ENCODE results near the gene IGF2R.

Gene IGF2R

DNA sequence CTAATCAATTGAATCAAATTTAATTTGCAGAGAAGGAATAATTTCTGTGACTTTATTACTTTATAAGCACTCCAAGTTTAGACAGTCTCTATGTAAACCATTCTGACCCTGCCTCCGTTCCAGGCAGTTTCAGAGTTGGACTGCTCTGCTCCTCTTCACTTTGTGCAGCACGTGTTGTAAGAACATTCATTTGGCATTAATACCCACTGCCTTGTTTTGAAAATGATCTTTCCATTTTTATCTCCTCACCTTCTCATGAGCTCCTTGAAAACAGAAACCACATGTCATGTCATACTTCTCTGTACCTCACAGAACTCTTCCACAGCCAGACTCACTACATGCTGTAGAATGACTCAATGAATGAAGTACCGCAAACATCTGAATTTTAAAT, 178.3 kb downstream of the IGF2R start:
- no peak for TF ChIP-seq EZH2phosphoT487 (IDR thresholded peaks at IDR 0.05; ENCODE audit: borderline replicate concordance, low read length)
- TF ChIP-seq, protein P1, sequence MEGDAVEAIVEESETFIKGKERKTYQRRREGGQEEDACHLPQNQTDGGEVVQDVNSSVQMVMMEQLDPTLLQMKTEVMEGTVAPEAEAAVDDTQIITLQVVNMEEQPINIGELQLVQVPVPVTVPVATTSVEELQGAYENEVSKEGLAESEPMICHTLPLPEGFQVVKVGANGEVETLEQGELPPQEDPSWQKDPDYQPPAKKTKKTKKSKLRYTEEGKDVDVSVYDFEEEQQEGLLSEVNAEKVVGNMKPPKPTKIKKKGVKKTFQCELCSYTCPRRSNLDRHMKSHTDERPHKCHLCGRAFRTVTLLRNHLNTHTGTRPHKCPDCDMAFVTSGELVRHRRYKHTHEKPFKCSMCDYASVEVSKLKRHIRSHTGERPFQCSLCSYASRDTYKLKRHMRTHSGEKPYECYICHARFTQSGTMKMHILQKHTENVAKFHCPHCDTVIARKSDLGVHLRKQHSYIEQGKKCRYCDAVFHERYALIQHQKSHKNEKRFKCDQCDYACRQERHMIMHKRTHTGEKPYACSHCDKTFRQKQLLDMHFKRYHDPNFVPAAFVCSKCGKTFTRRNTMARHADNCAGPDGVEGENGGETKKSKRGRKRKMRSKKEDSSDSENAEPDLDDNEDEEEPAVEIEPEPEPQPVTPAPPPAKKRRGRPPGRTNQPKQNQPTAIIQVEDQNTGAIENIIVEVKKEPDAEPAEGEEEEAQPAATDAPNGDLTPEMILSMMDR (IDR thresholded peaks at IDR 0.05; ENCODE audit: low read depth, low read length, poor library complexity, severe bottlenecking): no peak
- H3K4me2 ChIP-seq (ENCODE audit: low read length): no peak overlapping the region
- no peaks in the 10 kb centered on the region for H3F3A ChIP-seq (ENCODE audit: control insufficient read depth, insufficient read depth)
- no peaks in the 10 kb centered on the region for H3K4me1 ChIP-seq (ENCODE audit: control insufficient read depth, low read length)
- no peak overlapping the region for H3K4me3 ChIP-seq (ENCODE audit: low read length)
- no peaks in the 10 kb centered on the region for H3K9me3 ChIP-seq (ENCODE audit: control insufficient read depth, insufficient read depth, low read length)
- H3K79me2 ChIP-seq (ENCODE audit: control insufficient read depth, low read length): no peaks in the 10 kb centered on the region
- no peak overlapping the region for H3K27ac ChIP-seq (ENCODE audit: low read depth, low read length)
- no peaks in the 10 kb centered on the region for H3K36me3 ChIP-seq (ENCODE audit: control insufficient read depth, low read length)
- no peaks in the 10 kb centered on the region for H4K20me1 ChIP-seq (ENCODE audit: control insufficient read depth, insufficient read depth, low read depth, low read length)
- H3K9me2 ChIP-seq (replicated peaks; ENCODE audit: control insufficient read depth, low read length): no peaks in the 10 kb centered on the region
- H3K27me3 ChIP-seq (ENCODE audit: control insufficient read depth, low read length): 0 out of 2 replicates have a peak, but pooled peaks cover 2% of the 10 kb centered on the region

DNA sequence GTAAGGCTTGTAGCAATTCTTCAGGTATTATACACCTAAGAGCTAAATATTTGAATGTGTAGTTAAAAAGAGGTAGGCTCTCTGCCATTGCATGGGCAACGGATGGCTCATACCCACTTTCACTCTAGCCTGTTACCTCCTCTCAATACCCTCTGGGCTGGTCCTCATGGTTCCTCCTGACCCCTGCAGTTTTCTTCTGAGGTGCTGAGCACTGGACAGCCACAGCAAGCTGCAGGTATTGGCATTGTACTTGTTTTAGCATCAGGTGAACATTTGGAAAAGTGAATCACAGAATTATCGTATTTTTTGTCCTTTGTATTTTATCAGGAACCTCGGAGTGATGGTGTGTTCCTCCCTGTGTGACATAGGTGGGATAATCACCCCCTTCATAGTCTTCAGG, 185.6 kb downstream of the IGF2R start:
- no peaks in the 10 kb centered on the region for H3K79me2 ChIP-seq (ENCODE audit: control insufficient read depth, low read length)
- H3K9me2 ChIP-seq (replicated peaks; ENCODE audit: control insufficient read depth, low read length): no peaks in the 10 kb centered on the region
- no peaks in the 10 kb centered on the region for H3K9me3 ChIP-seq (ENCODE audit: control insufficient read depth, insufficient read depth, low read length)
- no peaks in the 10 kb centered on the region for H4K20me1 ChIP-seq (ENCODE audit: control insufficient read depth, insufficient read depth, low read depth, low read length)
- H3K4me2 ChIP-seq (ENCODE audit: low read length): no peak overlapping the region
- H3K4me3 ChIP-seq (ENCODE audit: low read length): no peak overlapping the region
- no peak for TF ChIP-seq EZH2phosphoT487 (IDR thresholded peaks at IDR 0.05; ENCODE audit: borderline replicate concordance, low read length)
- TF ChIP-seq, protein P1 (IDR thresholded peaks at IDR 0.05; ENCODE audit: low read depth, low read length, poor library complexity, severe bottlenecking): no peak
- H3F3A ChIP-seq (ENCODE audit: control insufficient read depth, insufficient read depth): no peaks in the 10 kb centered on the region
- H3K27ac ChIP-seq (ENCODE audit: low read depth, low read length): no peak overlapping the region
- no peaks in the 10 kb centered on the region for H3K27me3 ChIP-seq (ENCODE audit: control insufficient read depth, low read length)
- no peaks in the 10 kb centered on the region for H3K36me3 ChIP-seq (ENCODE audit: control insufficient read depth, low read length)
- H3K4me1 ChIP-seq (ENCODE audit: control insufficient read depth, low read length): no peaks in the 10 kb centered on the region

DNA sequence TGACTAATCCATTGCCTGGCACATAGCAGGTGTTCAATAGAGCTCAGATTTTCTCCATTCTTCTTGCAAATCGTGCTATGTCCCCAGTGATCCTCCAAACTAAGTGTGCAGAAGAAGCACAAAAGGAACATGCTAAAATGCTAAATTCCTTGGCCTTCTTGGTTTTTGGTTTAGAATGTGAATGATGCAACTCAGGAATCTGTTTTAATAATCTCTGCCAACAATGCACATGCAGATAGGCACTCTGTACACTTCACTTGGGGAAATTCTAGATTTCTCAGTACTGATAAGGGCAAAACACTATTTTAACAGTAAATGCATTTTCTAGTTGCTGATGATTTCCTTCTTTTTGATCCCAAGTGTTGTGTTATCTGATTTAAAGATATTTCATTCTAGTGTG, 188.0 kb downstream of the IGF2R start:
- TF ChIP-seq EZH2phosphoT487 (IDR thresholded peaks at IDR 0.05; ENCODE audit: borderline replicate concordance, low read length): no peak
- TF ChIP-seq, protein P1 (IDR thresholded peaks at IDR 0.05; ENCODE audit: low read depth, low read length, poor library complexity, severe bottlenecking): no peak
- H3K27me3 ChIP-seq (ENCODE audit: control insufficient read depth, low read length): no peaks in the 10 kb centered on the region

DNA sequence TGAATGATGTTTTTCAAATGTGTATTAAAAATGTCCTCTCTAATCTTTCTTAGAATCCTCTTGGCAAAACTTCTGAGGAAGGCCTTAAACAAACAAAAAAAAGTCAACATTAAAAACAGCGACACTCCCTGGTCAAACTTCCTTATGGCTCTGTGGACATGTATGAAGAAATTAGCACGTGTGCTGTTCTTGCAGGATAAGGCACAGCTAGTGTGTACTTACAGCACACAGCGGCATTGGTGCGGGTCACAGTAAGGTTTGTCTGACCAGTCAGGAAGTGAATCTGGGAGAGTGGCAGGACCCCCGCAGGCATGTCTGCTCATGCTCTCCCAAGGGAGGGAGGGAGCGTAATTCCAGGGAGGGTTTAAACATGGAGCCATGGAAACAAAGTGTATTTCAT, 191.6 kb downstream of the IGF2R start:
- no peak overlapping the region for H3K27ac ChIP-seq (ENCODE audit: low read depth, low read length)
- no peaks in the 10 kb centered on the region for H3K9me3 ChIP-seq (ENCODE audit: control insufficient read depth, insufficient read depth, low read length)
- H3K4me2 ChIP-seq (ENCODE audit: low read length): no peak overlapping the region
- no peaks in the 10 kb centered on the region for H3K9me2 ChIP-seq (replicated peaks; ENCODE audit: control insufficient read depth, low read length)
- H3K4me1 ChIP-seq (ENCODE audit: control insufficient read depth, low read length): no peaks in the 10 kb centered on the region
- no peaks in the 10 kb centered on the region for H3K79me2 ChIP-seq (ENCODE audit: control insufficient read depth, low read length)
- H3K4me3 ChIP-seq (ENCODE audit: low read length): no peak overlapping the region
- H3K36me3 ChIP-seq (ENCODE audit: control insufficient read depth, low read length): no peaks in the 10 kb centered on the region
- H4K20me1 ChIP-seq (ENCODE audit: control insufficient read depth, insufficient read depth, low read depth, low read length): no peaks in the 10 kb centered on the region
- TF ChIP-seq, protein P1 (IDR thresholded peaks at IDR 0.05; ENCODE audit: low read depth, low read length, poor library complexity, severe bottlenecking): no peak
- no peak for TF ChIP-seq EZH2phosphoT487 (IDR thresholded peaks at IDR 0.05; ENCODE audit: borderline replicate concordance, low read length)
- H3K27me3 ChIP-seq (ENCODE audit: control insufficient read depth, low read length): no peaks in the 10 kb centered on the region
- H3F3A ChIP-seq (ENCODE audit: control insufficient read depth, insufficient read depth): no peaks in the 10 kb centered on the region

More for the DNA sequence above, 188.0 kb downstream of the IGF2R start:
- Histone ChIP-seq H3K36me3 (ENCODE audit: control insufficient read depth, low read length) (no peaks in the 10 kb centered on the region), H3K27ac (ENCODE audit: low read depth, low read length) (no peak overlapping the region), H3K4me2 (ENCODE audit: low read length) (no peak overlapping the region), H3K9me2 (replicated peaks; ENCODE audit: control insufficient read depth, low read length) (no peaks in the 10 kb centered on the region), H3K79me2 (ENCODE audit: control insufficient read depth, low read length) (no peaks in the 10 kb centered on the region), H3K4me1 (ENCODE audit: control insufficient read depth, low read length) (no peaks in the 10 kb centered on the region), H3F3A (ENCODE audit: control insufficient read depth, insufficient read depth) (no peaks in the 10 kb centered on the region), H3K4me3 (ENCODE audit: low read length) (no peak overlapping the region), H3K9me3 (ENCODE audit: control insufficient read depth, insufficient read depth, low read length) (no peaks in the 10 kb centered on the region), H4K20me1 (ENCODE audit: control insufficient read depth, insufficient read depth, low read depth, low read length) (no peaks in the 10 kb centered on the region)
